GM12878 (cell line): ENCODE results near the gene EIF2B5. TPM values are rescaled to one million over a fixed set of nuclear protein-coding genes. Genes with fewer than 3 reads are reported as not detected.

ENCODE experiments used
- MXI1 ChIP-seq: fragments of 150-350 bp; IDR thresholded peaks from 2 replicates; pipeline ENCODE4 v1.6.1; 2011; ENCODE audit warnings: low read depth, mild to moderate bottlenecking, inconsistent platforms, low read length, improper control_type of control experiment
- ZNF207 ChIP-seq: fragments of 450-650 bp; IDR thresholded peaks from 2 replicates; pipeline ENCODE4 v1.6.1; 2014; ENCODE audit warnings: antibody characterized with exemption, mild to moderate bottlenecking, borderline replicate concordance
- polyA plus RNA-seq, 11 experiments: library from polyadenylated mRNA; depleted of rRNA in 4 of 11; unstranded in 6 of 11; stranded (reverse) in 5 of 11; fragments of >200 nt; fragmentation: Nextera tagmentation in 4 of 11; fragmentation: Illumina TruSeq in 1 of 11; extraction: Ambion mirVana in 4 of 11; extraction: Trizol in 1 of 11; gene quantifications; 1 replicate in 1 of 11; 2 replicates in 10 of 11; pipeline versions ENCODE4 v1.2.1 to v1.2.3, GENCODE V29; 2011 to 2016; ENCODE audit warnings: inconsistent platforms in 2 of 11, missing spikeins in 2 of 11, low read depth in 1 of 11
- small RNA-seq: library from RNA; depleted of rRNA; stranded (forward); fragments of <200 nt; gene quantifications from one replicate; pipeline ENCODE3, GENCODE V24; 2014
- total RNA-seq, 4 experiments: library from RNA; depleted of rRNA in 3 of 4; stranded (reverse); fragments of >200 nt in 3 of 4; fragmentation: Illumina TruSeq in 1 of 4; extraction: Trizol in 1 of 4; gene quantifications; 2 replicates each; pipeline versions ENCODE4 v1.2.1 to v1.2.3, GENCODE V29; 2013 to 2021
- TF ChIP-seq, protein P1 (sequence below): fragments of 450-650 bp; IDR thresholded peaks from 2 replicates; pipeline ENCODE4 v1.6.1; 2017; ENCODE audit warnings: low read depth, mild to moderate bottlenecking, moderate library complexity

The EIF2B5 gene
- total and polyA plus RNA-seq, 10 of the 15 experiments (the other 5 are each of a cell fraction or from before 2014, with no cell fraction given): 13.7 to 82.7 (median 52.2) TPM

DNA sequence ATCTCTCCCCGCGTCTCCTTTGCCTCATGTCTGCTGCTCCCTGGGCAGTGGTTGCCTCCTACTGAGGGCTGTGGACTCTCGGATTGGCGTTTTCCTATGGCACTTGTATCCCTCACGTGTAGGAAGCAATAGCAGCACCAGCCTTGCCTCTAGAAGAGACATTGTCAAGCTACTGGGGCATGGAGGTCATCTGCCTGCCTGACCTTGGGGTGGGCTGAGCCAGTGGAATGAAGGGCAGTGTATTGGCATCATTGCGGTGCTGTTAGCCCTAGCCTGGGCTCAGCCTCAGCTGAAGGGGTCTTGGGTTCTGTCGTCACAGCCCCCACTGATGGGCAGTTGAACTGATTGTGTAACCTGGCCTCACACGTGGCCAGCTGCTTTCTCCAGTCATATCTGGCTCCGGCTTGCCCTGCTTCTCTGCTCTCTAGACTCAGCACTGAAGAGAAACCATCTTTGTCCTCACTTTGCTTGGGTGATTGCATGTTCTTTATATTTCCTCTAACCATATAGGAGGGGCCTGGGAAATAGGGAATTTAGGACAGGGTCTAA, 58.9 kb downstream of the EIF2B5 start (continued):
- TF ChIP-seq, protein P1, sequence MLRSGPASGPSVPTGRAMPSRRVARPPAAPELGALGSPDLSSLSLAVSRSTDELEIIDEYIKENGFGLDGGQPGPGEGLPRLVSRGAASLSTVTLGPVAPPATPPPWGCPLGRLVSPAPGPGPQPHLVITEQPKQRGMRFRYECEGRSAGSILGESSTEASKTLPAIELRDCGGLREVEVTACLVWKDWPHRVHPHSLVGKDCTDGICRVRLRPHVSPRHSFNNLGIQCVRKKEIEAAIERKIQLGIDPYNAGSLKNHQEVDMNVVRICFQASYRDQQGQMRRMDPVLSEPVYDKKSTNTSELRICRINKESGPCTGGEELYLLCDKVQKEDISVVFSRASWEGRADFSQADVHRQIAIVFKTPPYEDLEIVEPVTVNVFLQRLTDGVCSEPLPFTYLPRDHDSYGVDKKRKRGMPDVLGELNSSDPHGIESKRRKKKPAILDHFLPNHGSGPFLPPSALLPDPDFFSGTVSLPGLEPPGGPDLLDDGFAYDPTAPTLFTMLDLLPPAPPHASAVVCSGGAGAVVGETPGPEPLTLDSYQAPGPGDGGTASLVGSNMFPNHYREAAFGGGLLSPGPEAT: no peak
- no peak for TF ChIP-seq MXI1
- no peak for TF ChIP-seq ZNF207

Small RNA genes within 50 kb of the gene (small RNA-seq; reads per million reads assigned to genes)
- not detected for gene RF00019

Other genes with a start within 250 kb of the EIF2B5 start
Only the 7 nearest of the 19 such genes appear.
- gene HTR3D, start 103.6 kb upstream of the EIF2B5 start, total RNA-seq (2014; rRNA removed): not detected in 2 replicates
- not detected in 2 replicates for gene HTR3D, start 103.6 kb upstream of the EIF2B5 start, total RNA-seq (2014; rRNA removed; fragmentation: Illumina TruSeq; extraction: Trizol)
- gene HTR3D, start 103.6 kb upstream of the EIF2B5 start, total RNA-seq (2021): not detected in 2 replicates
- gene HTR3D, start 103.6 kb upstream of the EIF2B5 start, polyA plus RNA-seq (2011; rRNA removed): not detected in 2 replicates
- gene HTR3D, start 103.6 kb upstream of the EIF2B5 start, polyA plus RNA-seq (2014; fragmentation: Illumina TruSeq; extraction: Trizol): not detected in 2 replicates
- gene HTR3D, start 103.6 kb upstream of the EIF2B5 start, polyA plus RNA-seq (2014; fragmentation: Nextera tagmentation; extraction: Ambion mirVana): not detected
- not detected in 2 replicates for gene HTR3D, start 103.6 kb upstream of the EIF2B5 start, polyA plus RNA-seq (2014; rRNA removed)
- not detected for gene HTR3D, start 103.6 kb upstream of the EIF2B5 start, polyA plus RNA-seq (2016; fragmentation: Nextera tagmentation; extraction: Ambion mirVana)
- not detected in 2 replicates for gene HTR3C, start 82.3 kb upstream of the EIF2B5 start, total RNA-seq (2014; rRNA removed)
- not detected in 2 replicates for gene HTR3C, start 82.3 kb upstream of the EIF2B5 start, total RNA-seq (2014; rRNA removed; fragmentation: Illumina TruSeq; extraction: Trizol)
- gene HTR3C, start 82.3 kb upstream of the EIF2B5 start, total RNA-seq (2021): not detected in 2 replicates
- not detected in 2 replicates for gene HTR3C, start 82.3 kb upstream of the EIF2B5 start, polyA plus RNA-seq (2011; rRNA removed)
- not detected in 2 replicates for gene HTR3C, start 82.3 kb upstream of the EIF2B5 start, polyA plus RNA-seq (2014; fragmentation: Illumina TruSeq; extraction: Trizol)
- gene HTR3C, start 82.3 kb upstream of the EIF2B5 start, polyA plus RNA-seq (2014; fragmentation: Nextera tagmentation; extraction: Ambion mirVana): not detected
- gene HTR3C, start 82.3 kb upstream of the EIF2B5 start, polyA plus RNA-seq (2014; rRNA removed): not detected in 2 replicates
- gene HTR3C, start 82.3 kb upstream of the EIF2B5 start, polyA plus RNA-seq (2016; fragmentation: Nextera tagmentation; extraction: Ambion mirVana): not detected
- not detected in 2 replicates for gene HTR3E, start 38.3 kb upstream of the EIF2B5 start, total RNA-seq (2014; rRNA removed)
- not detected in 2 replicates for gene HTR3E, start 38.3 kb upstream of the EIF2B5 start, total RNA-seq (2014; rRNA removed; fragmentation: Illumina TruSeq; extraction: Trizol)
- not detected in 2 replicates for gene HTR3E, start 38.3 kb upstream of the EIF2B5 start, total RNA-seq (2021)
- gene HTR3E, start 38.3 kb upstream of the EIF2B5 start, polyA plus RNA-seq (2011; rRNA removed): not detected in 2 replicates
- not detected in 2 replicates for gene HTR3E, start 38.3 kb upstream of the EIF2B5 start, polyA plus RNA-seq (2014; fragmentation: Illumina TruSeq; extraction: Trizol)
- not detected for gene HTR3E, start 38.3 kb upstream of the EIF2B5 start, polyA plus RNA-seq (2014; fragmentation: Nextera tagmentation; extraction: Ambion mirVana)
- gene HTR3E, start 38.3 kb upstream of the EIF2B5 start, polyA plus RNA-seq (2014; rRNA removed): not detected in 2 replicates
- gene HTR3E, start 38.3 kb upstream of the EIF2B5 start, polyA plus RNA-seq (2016; fragmentation: Nextera tagmentation; extraction: Ambion mirVana): not detected
- 15.6 and 19.4 TPM in 2 replicates for gene DVL3, start 20.0 kb downstream of the EIF2B5 start, total RNA-seq (2014; rRNA removed)
- gene DVL3, start 20.0 kb downstream of the EIF2B5 start, total RNA-seq (2014; rRNA removed; fragmentation: Illumina TruSeq; extraction: Trizol): 8.1 and 9.1 TPM in 2 replicates
- 34.3 and 39.7 TPM in 2 replicates for gene DVL3, start 20.0 kb downstream of the EIF2B5 start, total RNA-seq (2021)
- 18.7 and 25.9 TPM in 2 replicates for gene DVL3, start 20.0 kb downstream of the EIF2B5 start, polyA plus RNA-seq (2011; rRNA removed)
- 13.8 and 19.1 TPM in 2 replicates for gene DVL3, start 20.0 kb downstream of the EIF2B5 start, polyA plus RNA-seq (2014; fragmentation: Illumina TruSeq; extraction: Trizol)
- 1 to 10 TPM; 2.2 to 2.4 TPM for gene DVL3, start 20.0 kb downstream of the EIF2B5 start, polyA plus RNA-seq (2014; fragmentation: Nextera tagmentation; extraction: Ambion mirVana)
- 33.0 and 34.0 TPM in 2 replicates for gene DVL3, start 20.0 kb downstream of the EIF2B5 start, polyA plus RNA-seq (2014; rRNA removed)
- gene DVL3, start 20.0 kb downstream of the EIF2B5 start, polyA plus RNA-seq (2016; fragmentation: Nextera tagmentation; extraction: Ambion mirVana): 1 to 10 TPM; 6.8 to 9.8 TPM
- 148 and 159 TPM in 2 replicates for gene AP2M1, start 39.5 kb downstream of the EIF2B5 start, total RNA-seq (2014; rRNA removed)
- gene AP2M1, start 39.5 kb downstream of the EIF2B5 start, total RNA-seq (2014; rRNA removed; fragmentation: Illumina TruSeq; extraction: Trizol): 110 and 115 TPM in 2 replicates
- gene AP2M1, start 39.5 kb downstream of the EIF2B5 start, total RNA-seq (2021): 180 and 191 TPM in 2 replicates
- 163 and 269 TPM in 2 replicates for gene AP2M1, start 39.5 kb downstream of the EIF2B5 start, polyA plus RNA-seq (2011; rRNA removed)
- 120 and 164 TPM in 2 replicates for gene AP2M1, start 39.5 kb downstream of the EIF2B5 start, polyA plus RNA-seq (2014; fragmentation: Illumina TruSeq; extraction: Trizol)
- 10 to 100 TPM; 65.6 to 68.9 TPM for gene AP2M1, start 39.5 kb downstream of the EIF2B5 start, polyA plus RNA-seq (2014; fragmentation: Nextera tagmentation; extraction: Ambion mirVana)
- 156 and 174 TPM in 2 replicates for gene AP2M1, start 39.5 kb downstream of the EIF2B5 start, polyA plus RNA-seq (2014; rRNA removed)
- 100 to 1,000 TPM; 340 to 356 TPM for gene AP2M1, start 39.5 kb downstream of the EIF2B5 start, polyA plus RNA-seq (2016; fragmentation: Nextera tagmentation; extraction: Ambion mirVana)
- gene ABCF3, start 50.8 kb downstream of the EIF2B5 start, total RNA-seq (2014; rRNA removed): 46.6 and 49.4 TPM in 2 replicates
- gene ABCF3, start 50.8 kb downstream of the EIF2B5 start, total RNA-seq (2014; rRNA removed; fragmentation: Illumina TruSeq; extraction: Trizol): 25.7 and 25.8 TPM in 2 replicates
- gene ABCF3, start 50.8 kb downstream of the EIF2B5 start, total RNA-seq (2021): 56.1 and 61.8 TPM in 2 replicates
- gene ABCF3, start 50.8 kb downstream of the EIF2B5 start, polyA plus RNA-seq (2011; rRNA removed): 30.8 and 44.4 TPM in 2 replicates
- 21.0 and 36.9 TPM in 2 replicates for gene ABCF3, start 50.8 kb downstream of the EIF2B5 start, polyA plus RNA-seq (2014; fragmentation: Illumina TruSeq; extraction: Trizol)
- gene ABCF3, start 50.8 kb downstream of the EIF2B5 start, polyA plus RNA-seq (2014; fragmentation: Nextera tagmentation; extraction: Ambion mirVana): 1 to 10 TPM; 6.1 to 8.1 TPM
- gene ABCF3, start 50.8 kb downstream of the EIF2B5 start, polyA plus RNA-seq (2014; rRNA removed): 70.6 and 81.7 TPM in 2 replicates
- gene ABCF3, start 50.8 kb downstream of the EIF2B5 start, polyA plus RNA-seq (2016; fragmentation: Nextera tagmentation; extraction: Ambion mirVana): 10 to 100 TPM; 66.8 to 71.3 TPM
- not detected in 2 replicates for gene VWA5B2, start 94.2 kb downstream of the EIF2B5 start, total RNA-seq (2014; rRNA removed)
- gene VWA5B2, start 94.2 kb downstream of the EIF2B5 start, total RNA-seq (2014; rRNA removed; fragmentation: Illumina TruSeq; extraction: Trizol): not detected in 2 replicates
- not detected in 2 replicates for gene VWA5B2, start 94.2 kb downstream of the EIF2B5 start, total RNA-seq (2021)
- gene VWA5B2, start 94.2 kb downstream of the EIF2B5 start, polyA plus RNA-seq (2011; rRNA removed): 0.03 TPM in 1 of 2 replicates, not detected in the other
- not detected in 2 replicates for gene VWA5B2, start 94.2 kb downstream of the EIF2B5 start, polyA plus RNA-seq (2014; fragmentation: Illumina TruSeq; extraction: Trizol)
- not detected for gene VWA5B2, start 94.2 kb downstream of the EIF2B5 start, polyA plus RNA-seq (2014; fragmentation: Nextera tagmentation; extraction: Ambion mirVana)
- not detected in 2 replicates for gene VWA5B2, start 94.2 kb downstream of the EIF2B5 start, polyA plus RNA-seq (2014; rRNA removed)
- gene VWA5B2, start 94.2 kb downstream of the EIF2B5 start, polyA plus RNA-seq (2016; fragmentation: Nextera tagmentation; extraction: Ambion mirVana): under 1 TPM in 1 of 2 experiments, not detected in 1; 0.09 TPM